ENCODE results near the gene RILPL1. TPM values are rescaled to one million over a fixed set of nuclear protein-coding genes. Genes with fewer than 3 reads are reported as not detected.

RILPL1 gene
- total and polyA plus RNA-seq, 2 of the 4 experiments (the other 2 are of a cell fraction) = 11.1 to 19.8 TPM

GRCh38 chr12:123487428-123487827 lies 46.1 kb downstream of the RILPL1 start:
- H3K27ac ChIP-seq (ENCODE audit: insufficient read depth, low read length) = no peak overlapping the region
- no peak overlapping the region for H3K18ac ChIP-seq (ENCODE audit: low read depth, low read length)
- H3K9ac ChIP-seq (ENCODE audit: low read depth, low read length) = no peak overlapping the region
- no CpG with 5 or more reads among the region's 6 CpGs for WGBS, 2 experiments (ENCODE audit: extremely low coverage in 2 of 2, insufficient read length in 1 of 2)
- H2AK9ac ChIP-seq (replicated peaks; ENCODE audit: low read depth, low read length, poor library complexity) = no peak overlapping the region
- dilution Hi-C loops (cut with HindIII; ENCODE audit: low sequenced_read_pairs, unreplicated experiment) = no loop called here
- no peak overlapping the region for H3K23ac ChIP-seq (ENCODE audit: low read depth, low read length)
- no peak overlapping the region for H3K4me2 ChIP-seq (ENCODE audit: low read depth, low read length)
- H3K9me1 ChIP-seq (ENCODE audit: insufficient read depth, low read length) = no peaks in the 10 kb centered on the region
- no peak overlapping the region for H4K91ac ChIP-seq (ENCODE audit: insufficient read depth, low read depth, low read length)
- H2BK5ac ChIP-seq (ENCODE audit: low read depth, low read length, poor library complexity, severe bottlenecking) = no peak overlapping the region
- H2BK120ac ChIP-seq (ENCODE audit: low read depth, low read length) = no peak overlapping the region
- TF ChIP-seq RAD21 (IDR thresholded peaks at IDR 0.05; ENCODE audit: low read length) (no peak), BHLHE40 (IDR thresholded peaks at IDR 0.05; ENCODE audit: low read depth, low read length) (no peak), MAFK (IDR thresholded peaks at IDR 0.05; ENCODE audit: low read depth, low read length) (no peak), POLR2A (IDR thresholded peaks at IDR 0.05; ENCODE audit: low read depth, low read length) (no peak), CEBPB (IDR thresholded peaks at IDR 0.05; ENCODE audit: low read depth, low read length) (no peak), CHD1 (IDR thresholded peaks at IDR 0.05; ENCODE audit: low read depth, low read length) (no peak), FOS (IDR thresholded peaks at IDR 0.05; ENCODE audit: low read depth, low read length) (no peak), MXI1 (IDR thresholded peaks at IDR 0.05; ENCODE audit: borderline replicate concordance, low read depth, low read length) (no peak), RFX5 (IDR thresholded peaks at IDR 0.05; ENCODE audit: low read depth, low read length) (no peak), RCOR1 (IDR thresholded peaks at IDR 0.05; ENCODE audit: insufficient replicate concordance, low read length) (no peak), MAZ (IDR thresholded peaks at IDR 0.05; ENCODE audit: borderline replicate concordance, low read depth, low read length) (no peak), CTCF (conservative IDR thresholded peaks at IDR 0.05; ENCODE audit: low read depth, low read length) (no peak)
- H4K8ac ChIP-seq (ENCODE audit: low read depth in 2 of 2, low read length in 2 of 2) = no peak overlapping the region
- no peak overlapping the region for H2BK15ac ChIP-seq (ENCODE audit: low read depth, low read length)
- H4K5ac ChIP-seq (ENCODE audit: low read depth, low read length) = no peak overlapping the region
- CTCF ChIA-PET = no interaction called here
- in situ Hi-C loops (cut with MboI; ENCODE audit: low sequenced_read_pairs) = no loop called here
- no peak overlapping the region for H2AFZ ChIP-seq (replicated peaks; ENCODE audit: low read length, poor library complexity)
- no peak overlapping the region for H3K4ac ChIP-seq (ENCODE audit: low read depth, low read length)
- H3K4me1 ChIP-seq (ENCODE audit: control insufficient read depth, insufficient read depth, low read length) = no peaks in the 10 kb centered on the region
- H3K4me3 ChIP-seq (ENCODE audit: insufficient read depth, low read depth, low read length) = no peak overlapping the region
- ATAC-seq (ENCODE audit: low read depth) = no peak
- H3K56ac ChIP-seq (ENCODE audit: extremely low read depth, insufficient read depth, low read length) = no peak overlapping the region
- intact Hi-C loops (cut with micrococcal nuclease) = no loop called here
- no peak for DNase-seq
- no peaks in the 10 kb centered on the region for H3K9me3 ChIP-seq (ENCODE audit: control insufficient read depth, insufficient read depth, low read length)
- no peak overlapping the region for H3K14ac ChIP-seq (replicated peaks; ENCODE audit: low read depth, low read length)
- no TSS peak for BruUV-seq (replicated peaks)
- H3K36me3 ChIP-seq (ENCODE audit: control insufficient read depth, insufficient read depth, low read length) = peaks cover 13% of the 10 kb centered on the region
- no peaks in the 10 kb centered on the region for H3K27me3 ChIP-seq (ENCODE audit: control insufficient read depth, insufficient read depth, low read length)
- POLR2A ChIA-PET (ENCODE audit: unreplicated experiment) = no interaction called here
- H2BK20ac ChIP-seq (ENCODE audit: low read depth, low read length) = no peak overlapping the region
- no peak overlapping the region for H2AK5ac ChIP-seq (ENCODE audit: low read depth, low read length)
- H3K79me1 ChIP-seq (ENCODE audit: low read depth in 1 of 2, low read length in 2 of 2) = no peaks in the 10 kb centered on the region
- H4K20me1 ChIP-seq (ENCODE audit: insufficient read depth, low read length) = no peaks in the 10 kb centered on the region
